Neuron (in vitro differentiated cells): ENCODE measurements around the gene CEP43.

Experiments used
- H2AFZ ChIP-seq: one replicate; pipeline ENCODE4 v1.6.1; 2013; ENCODE audit warnings: low read depth, mild to moderate bottlenecking, inconsistent platforms, low read length, moderate library complexity
- H3K27me3 ChIP-seq: one replicate; pipeline ENCODE4 v1.6.1; 2013; ENCODE audit warnings: low read length; ENCODE audit not compliant: insufficient read depth
- H3K36me3 ChIP-seq: one replicate; pipeline ENCODE4 v1.6.1; 2013; ENCODE audit warnings: low read length; ENCODE audit not compliant: insufficient read depth
- H3K4me1 ChIP-seq: one replicate; pipeline ENCODE4 v1.6.1; 2013; ENCODE audit warnings: low read length; ENCODE audit not compliant: insufficient read depth
- H3K4me3 ChIP-seq: 2 replicates; pipeline ENCODE4 v1.5.1; 2013; ENCODE audit warnings: mild to moderate bottlenecking, low read length, moderate library complexity
- H3K9me3 ChIP-seq: one replicate; pipeline ENCODE4 v1.6.1; 2013; ENCODE audit warnings: low read length

CEP43 gene

DNA sequence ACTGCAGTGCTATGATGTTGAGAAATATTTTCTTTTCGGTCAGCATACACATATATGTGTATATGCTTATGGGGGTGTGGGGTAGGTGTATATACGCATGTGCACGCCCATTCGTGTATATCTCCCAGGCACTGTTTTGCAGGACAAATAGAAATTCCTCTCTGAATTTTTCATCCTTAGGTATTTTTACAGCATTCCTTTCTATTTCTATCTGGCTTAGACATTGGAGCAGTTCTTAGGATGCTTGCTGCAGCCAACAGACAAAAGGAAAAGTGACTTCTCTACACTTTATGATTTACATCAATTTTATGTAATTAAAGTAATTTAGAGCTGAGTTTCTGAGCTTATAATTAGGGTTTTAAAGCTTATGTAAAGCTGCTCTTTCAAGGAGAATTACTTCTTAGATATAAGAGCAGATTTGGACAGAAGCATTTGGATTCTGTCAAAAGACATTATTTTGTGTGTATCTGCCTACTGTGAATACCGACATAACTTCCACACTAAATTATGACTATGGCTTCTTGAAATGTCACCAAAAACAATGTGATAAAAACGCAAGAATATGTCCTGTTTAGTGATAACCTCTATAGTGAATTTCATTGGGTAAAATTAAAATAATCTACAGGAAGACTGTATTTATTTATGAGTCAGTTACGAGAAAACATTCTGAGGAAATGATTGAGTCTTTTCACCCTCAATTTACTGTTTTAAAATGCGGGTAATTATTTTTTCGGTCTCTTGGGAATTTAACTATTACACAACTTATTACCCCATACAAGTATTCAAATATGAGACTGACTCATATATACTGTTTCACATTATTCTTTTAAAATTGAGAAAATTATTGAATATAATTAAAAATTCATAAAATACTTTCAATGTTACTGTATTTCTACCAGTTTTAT, 21.3 kb upstream of the CEP43 start:
- Histone ChIP-seq H2AFZ (no peak overlapping the region), H3K27me3 (no peaks in the 10 kb centered on the region), H3K4me3 (no peak overlapping the region), H3K4me1 (no peaks in the 10 kb centered on the region), H3K9me3 (peaks cover 6% of the 10 kb centered on the region), H3K36me3 (peaks cover 9% of the 10 kb centered on the region)

DNA sequence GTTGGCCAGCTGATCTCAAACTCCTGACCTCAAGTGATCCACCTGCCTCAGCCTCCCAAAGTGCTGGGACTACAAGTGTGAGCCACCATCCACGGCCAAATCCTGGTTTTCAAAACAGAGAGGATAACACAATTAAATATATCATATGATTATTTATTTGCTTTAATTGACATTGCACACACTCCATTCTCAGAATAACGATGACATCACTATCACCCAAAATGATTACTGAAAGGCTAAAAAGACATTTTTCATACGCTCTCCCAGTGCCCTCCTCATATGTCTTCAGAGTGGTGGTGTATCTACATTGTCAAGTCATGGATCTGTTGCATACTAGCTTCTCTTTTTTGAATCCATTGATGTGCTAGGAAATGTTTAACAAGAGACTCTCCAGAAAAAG, 18.5 kb upstream of the CEP43 start:
- no peaks in the 10 kb centered on the region for H3K27me3 ChIP-seq
- no peaks in the 10 kb centered on the region for H3K4me1 ChIP-seq
- H3K36me3 ChIP-seq: peaks cover 10% of the 10 kb centered on the region
- H3K9me3 ChIP-seq: peaks cover 11% of the 10 kb centered on the region
- no peak overlapping the region for H2AFZ ChIP-seq
- no peak overlapping the region for H3K4me3 ChIP-seq

DNA sequence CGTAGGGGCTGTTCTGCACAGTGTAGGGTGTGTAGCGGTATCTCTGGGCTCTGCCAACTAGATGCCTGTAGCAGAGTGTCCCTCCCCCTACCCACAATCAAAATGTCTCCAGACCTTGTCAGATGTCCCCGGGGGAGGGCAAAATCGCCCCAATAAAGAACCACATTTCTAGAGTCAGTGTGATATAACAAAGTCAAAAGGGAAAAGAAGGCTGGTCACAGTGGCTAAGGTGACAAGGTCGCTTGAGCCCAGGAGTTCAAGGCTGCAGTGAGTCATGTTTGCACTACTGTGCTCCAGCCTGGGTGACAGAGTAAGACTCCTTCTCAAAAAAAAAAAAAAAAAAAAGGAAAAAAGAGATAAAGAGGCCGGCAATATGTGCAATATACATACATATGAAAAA, 11.7 kb upstream of the CEP43 start:
- Histone ChIP-seq H3K9me3 (peaks cover 9% of the 10 kb centered on the region), H3K4me1 (peaks cover 5% of the 10 kb centered on the region), H3K27me3 (no peaks in the 10 kb centered on the region), H2AFZ (no peak overlapping the region), H3K36me3 (peaks cover 2% of the 10 kb centered on the region), H3K4me3 (no peak overlapping the region)

DNA sequence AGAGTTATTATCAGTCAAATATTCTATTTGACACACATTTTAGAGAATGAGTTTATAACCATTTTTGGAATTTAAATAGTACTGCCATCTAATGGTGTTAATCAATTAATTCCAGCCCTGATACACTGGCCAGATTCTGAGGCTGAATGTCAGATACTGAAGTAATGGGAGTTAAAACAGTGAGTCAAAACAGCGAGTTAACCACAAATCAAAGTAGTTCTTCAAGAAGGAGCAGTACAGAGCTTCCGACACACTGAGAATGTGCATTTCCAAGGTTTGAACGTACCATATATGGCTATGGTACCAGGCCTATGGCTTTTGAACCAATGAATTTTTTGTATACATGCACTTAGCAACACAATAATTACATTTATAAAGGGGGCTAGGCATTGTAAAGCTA, 11.3 kb upstream of the CEP43 start:
- Histone ChIP-seq H3K27me3 (no peaks in the 10 kb centered on the region), H3K9me3 (peaks cover 9% of the 10 kb centered on the region), H3K36me3 (no peaks in the 10 kb centered on the region), H3K4me3 (no peak overlapping the region), H3K4me1 (peaks cover 5% of the 10 kb centered on the region), H2AFZ (no peak overlapping the region)

DNA sequence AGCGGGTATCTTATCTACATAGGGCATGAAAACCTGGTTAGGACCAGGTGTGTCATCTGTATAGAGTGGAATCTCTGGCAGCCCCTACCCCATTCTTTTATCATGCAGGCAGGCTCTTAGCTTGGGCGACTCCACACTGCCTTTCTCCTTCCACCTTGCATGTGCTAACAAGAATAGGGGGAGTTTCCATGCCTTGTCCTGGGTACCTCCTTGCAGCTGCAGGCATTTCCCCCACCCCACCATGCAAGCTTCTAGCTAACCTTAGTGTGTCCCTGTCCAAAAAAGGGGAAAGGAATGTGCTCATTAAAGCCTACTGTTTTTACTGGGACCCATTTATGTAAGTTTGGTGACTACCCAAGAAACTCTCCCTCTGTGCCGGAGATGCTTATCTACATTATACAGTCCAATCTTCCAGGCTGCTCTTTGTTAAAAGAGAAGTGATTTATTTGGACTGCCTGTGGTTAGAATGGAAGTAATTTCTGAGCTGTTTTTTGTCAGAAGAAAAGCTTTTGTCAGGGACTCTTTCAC, 10.5 kb upstream of the CEP43 start:
- H3K27me3 ChIP-seq: no peaks in the 10 kb centered on the region
- H3K4me1 ChIP-seq: peaks cover 5% of the 10 kb centered on the region
- no peak overlapping the region for H2AFZ ChIP-seq
- H3K4me3 ChIP-seq: no peak overlapping the region
- no peaks in the 10 kb centered on the region for H3K36me3 ChIP-seq
- H3K9me3 ChIP-seq: peaks cover 9% of the 10 kb centered on the region

DNA sequence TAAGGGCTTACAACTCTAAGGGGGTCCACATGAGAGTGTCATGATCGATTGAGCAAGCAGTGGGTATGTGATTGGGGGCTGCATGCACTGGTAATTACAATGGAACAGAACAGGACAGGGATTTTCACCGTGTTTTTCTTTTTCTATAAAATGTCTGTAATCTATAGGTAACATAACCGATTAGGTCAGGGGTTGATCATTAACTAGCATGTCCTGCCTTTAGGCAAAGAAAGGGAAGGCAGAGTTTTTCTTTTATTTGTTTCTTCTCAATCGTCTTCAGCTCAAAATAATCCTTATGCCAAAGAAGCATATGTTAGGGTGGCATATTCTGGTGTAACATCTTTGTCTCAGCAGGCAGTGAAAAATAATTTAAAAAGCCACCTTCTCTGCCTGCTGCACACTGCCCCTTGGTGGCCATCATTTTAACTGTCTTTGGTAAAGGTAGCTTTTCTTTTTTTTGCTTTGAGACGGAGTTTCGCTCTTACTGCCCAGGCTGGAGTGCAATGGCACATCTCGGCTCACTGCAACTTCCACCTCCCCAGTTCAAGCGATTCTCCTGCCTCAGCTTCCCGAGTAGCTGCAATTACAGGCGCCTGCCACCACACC, 9.7 kb upstream of the CEP43 start:
- Histone ChIP-seq H3K4me1 (peaks cover 5% of the 10 kb centered on the region), H3K27me3 (no peaks in the 10 kb centered on the region), H3K36me3 (no peaks in the 10 kb centered on the region), H3K4me3 (no peak overlapping the region), H3K9me3 (peaks cover 9% of the 10 kb centered on the region), H2AFZ (no peak overlapping the region)

DNA sequence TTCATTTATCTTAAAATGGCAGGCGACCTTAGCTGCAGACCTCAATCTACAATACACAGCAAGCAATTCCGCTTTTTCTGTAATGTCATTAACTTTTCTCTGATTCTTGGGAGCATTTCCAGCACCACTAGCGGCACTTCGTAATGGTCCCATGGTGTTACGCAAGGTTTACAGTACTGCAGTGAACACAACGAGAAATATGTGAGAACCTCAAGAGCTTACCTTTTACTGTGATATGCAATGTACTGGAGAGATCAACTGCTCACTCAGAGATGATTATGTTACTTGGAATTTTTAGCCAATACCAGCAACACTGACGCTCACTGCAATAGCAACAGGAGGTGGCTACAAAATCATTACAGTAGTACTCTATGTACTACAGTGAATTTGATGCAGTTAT, 2.8 kb upstream of the CEP43 start:
- Histone ChIP-seq H3K4me3 (no peak overlapping the region), H3K4me1 (peaks cover 12% of the 10 kb centered on the region), H2AFZ (no peak overlapping the region), H3K27me3 (no peaks in the 10 kb centered on the region), H3K36me3 (peaks cover 9% of the 10 kb centered on the region), H3K9me3 (no peaks in the 10 kb centered on the region)

DNA sequence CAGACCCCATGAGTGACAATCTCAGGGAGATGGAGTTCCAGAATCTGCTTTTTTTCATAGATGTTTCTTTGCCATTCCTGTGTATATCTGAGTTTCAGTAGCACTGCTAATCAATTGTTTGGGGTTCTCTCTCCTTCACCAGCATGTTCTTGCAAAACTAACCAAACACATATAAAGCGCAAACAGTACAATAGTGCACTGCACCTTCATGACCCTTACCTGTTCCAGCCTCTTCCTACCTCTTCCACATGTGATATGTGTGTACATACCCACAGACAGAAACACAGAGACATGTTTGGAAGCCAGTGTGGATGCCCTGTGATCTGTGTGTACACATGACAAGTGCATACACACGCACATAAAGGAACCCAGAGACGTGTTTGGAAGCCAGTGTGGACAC, 1.8 kb upstream of the CEP43 start:
- no peaks in the 10 kb centered on the region for H3K27me3 ChIP-seq
- peaks cover 15% of the 10 kb centered on the region for H3K4me1 ChIP-seq
- H3K4me3 ChIP-seq: peak overlapping the region; percentile 82
- H3K9me3 ChIP-seq: no peaks in the 10 kb centered on the region
- peaks cover 18% of the 10 kb centered on the region for H3K36me3 ChIP-seq
- H2AFZ ChIP-seq: no peak overlapping the region

DNA sequence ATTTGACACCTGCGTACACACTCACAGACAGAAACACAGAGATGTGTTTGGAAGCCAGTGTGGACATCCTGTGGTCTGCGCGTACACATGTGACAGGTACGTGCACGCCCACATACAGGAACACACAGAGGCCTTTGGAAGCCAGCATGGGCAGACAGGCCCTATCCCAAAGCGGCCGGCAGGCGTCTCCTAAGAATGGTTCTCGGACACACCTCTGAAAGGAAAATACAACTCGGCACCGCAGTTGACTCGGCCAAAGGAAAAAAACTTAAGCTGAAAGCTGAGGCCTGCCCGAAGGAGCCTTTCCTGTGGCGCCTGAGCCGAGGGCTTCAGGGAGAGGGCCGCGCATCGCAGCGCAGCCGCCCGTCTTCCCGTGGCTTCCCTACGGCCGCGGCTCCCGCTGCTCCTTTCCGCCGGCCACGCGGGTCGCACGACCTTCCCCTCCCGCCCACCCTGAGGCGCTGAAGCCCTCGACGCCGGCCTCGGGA, 1.4 kb upstream of the CEP43 start:
- peaks cover 15% of the 10 kb centered on the region for H3K4me1 ChIP-seq
- H2AFZ ChIP-seq: no peak overlapping the region
- H3K9me3 ChIP-seq: no peaks in the 10 kb centered on the region
- no peaks in the 10 kb centered on the region for H3K27me3 ChIP-seq
- peak overlapping the region; percentile 82 for H3K4me3 ChIP-seq
- peaks cover 23% of the 10 kb centered on the region for H3K36me3 ChIP-seq

DNA sequence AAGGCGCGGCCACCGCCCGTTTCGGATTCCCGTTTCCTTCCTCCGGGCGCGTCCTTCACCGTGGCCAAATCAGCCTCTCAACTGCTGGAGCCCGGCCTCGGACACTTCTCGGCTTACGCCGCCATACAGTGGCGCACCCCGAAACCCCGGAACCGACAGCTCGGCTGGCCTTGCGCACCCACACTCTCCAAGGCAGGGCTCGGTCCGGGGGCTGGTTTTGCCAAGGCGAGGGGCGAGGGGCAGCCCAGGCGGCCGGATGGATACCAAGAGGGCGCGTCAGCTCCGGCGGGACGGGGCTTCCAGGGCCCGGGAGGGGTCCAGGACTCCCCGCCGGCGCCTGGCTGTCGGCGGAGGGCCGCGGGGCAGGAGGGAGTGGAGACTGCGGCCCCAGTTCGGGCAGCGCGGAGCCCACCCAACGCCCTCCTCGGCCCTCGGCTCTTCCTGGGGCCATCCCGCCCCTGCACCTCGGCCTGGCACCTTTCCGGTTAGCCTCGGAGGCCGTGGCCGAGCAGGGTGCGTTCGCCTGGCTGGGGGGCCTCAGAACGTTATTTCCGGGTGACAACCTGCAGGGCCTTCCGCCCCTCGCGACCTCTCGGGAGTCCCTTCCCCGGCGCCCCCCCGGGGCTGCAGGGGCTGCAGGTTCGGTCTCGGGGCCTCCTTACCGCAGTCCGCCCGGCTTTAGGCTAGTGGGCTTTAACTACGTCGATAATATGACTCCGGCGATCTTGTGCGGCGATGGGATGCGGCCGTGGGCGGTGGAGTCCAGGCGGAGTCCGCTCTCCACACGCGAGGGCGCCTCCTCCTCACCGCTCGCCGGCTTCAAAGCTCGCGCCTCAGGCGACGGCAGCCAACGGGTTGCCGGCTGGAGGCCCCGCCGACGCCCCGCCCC, 697 bp upstream of the CEP43 start:
- Histone ChIP-seq H3K27me3 (no peaks in the 10 kb centered on the region), H3K4me3 (peak overlapping the region; percentile 82), H3K9me3 (no peaks in the 10 kb centered on the region), H3K4me1 (peaks cover 15% of the 10 kb centered on the region), H2AFZ (peak overlapping the region; percentile 70), H3K36me3 (peaks cover 24% of the 10 kb centered on the region)

DNA sequence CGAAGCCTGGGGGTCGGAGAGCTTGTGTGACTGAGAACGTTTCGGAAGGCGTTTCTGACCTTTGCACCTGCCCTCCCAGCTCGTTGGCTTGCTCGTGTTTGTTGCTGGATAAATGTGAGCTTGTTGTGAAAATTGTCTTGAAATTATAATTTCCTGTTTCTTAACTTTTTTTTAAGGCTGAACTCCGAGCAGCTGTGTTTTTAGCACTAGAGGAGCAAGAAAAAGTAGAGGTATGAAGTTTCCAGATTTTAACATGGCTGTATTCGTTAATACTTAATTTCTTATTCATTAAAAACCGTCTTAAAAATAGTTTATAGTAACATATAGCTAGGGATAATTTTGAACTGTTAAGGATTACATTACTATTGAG, 672 bp downstream of the CEP43 start:
- H3K4me1 ChIP-seq: peaks cover 15% of the 10 kb centered on the region
- peak overlapping the region; percentile 93 for H2AFZ ChIP-seq
- H3K36me3 ChIP-seq: peaks cover 36% of the 10 kb centered on the region
- H3K27me3 ChIP-seq: no peaks in the 10 kb centered on the region
- no peaks in the 10 kb centered on the region for H3K9me3 ChIP-seq
- peak overlapping the region; percentile 74 for H3K4me3 ChIP-seq

DNA sequence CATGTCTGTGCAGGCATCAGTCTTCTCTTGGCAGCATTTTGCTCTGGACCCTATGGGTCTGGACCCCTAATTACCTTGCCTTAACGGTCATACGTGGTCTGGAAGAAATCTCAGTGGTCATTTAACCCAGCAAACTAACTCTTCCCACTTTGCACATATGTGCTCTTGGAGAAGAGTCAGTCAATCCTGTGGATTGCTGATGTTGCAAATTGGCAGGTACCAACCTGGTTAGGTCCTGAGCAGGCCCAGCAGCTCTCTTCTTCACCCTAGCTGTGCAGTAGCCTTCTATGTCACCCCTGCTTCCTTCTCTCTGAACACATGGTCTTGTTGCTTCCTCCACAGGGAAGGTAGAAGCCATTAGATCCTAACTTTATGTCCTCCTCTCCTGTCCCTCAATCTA, 1.6 kb downstream of the CEP43 start:
- Histone ChIP-seq H3K9me3 (no peaks in the 10 kb centered on the region), H3K36me3 (peaks cover 45% of the 10 kb centered on the region), H3K4me3 (peak overlapping the region; percentile 74)

More for the DNA sequence above, 1.6 kb downstream of the CEP43 start:
- no peaks in the 10 kb centered on the region for H3K27me3 ChIP-seq
- H3K4me1 ChIP-seq: peaks cover 15% of the 10 kb centered on the region
- H2AFZ ChIP-seq: no peak overlapping the region
